HG03565 (cell line): ENCODE results near the gene MS4A6E.
"Not testable (repeated sequence)": the region's sequence is repeated elsewhere in the genome, so short reads cannot be mapped to it uniquely, and the experiment has no call there.

Source experiments
- ATAC-seq: cut with Tn5 transposase; IDR thresholded peaks from one replicate; pipeline ENCODE4 v1.9.1; 2021; ENCODE audit warnings: mild to moderate bottlenecking, moderate library complexity; ENCODE audit not compliant: unreplicated experiment

The MS4A6E gene

DNA sequence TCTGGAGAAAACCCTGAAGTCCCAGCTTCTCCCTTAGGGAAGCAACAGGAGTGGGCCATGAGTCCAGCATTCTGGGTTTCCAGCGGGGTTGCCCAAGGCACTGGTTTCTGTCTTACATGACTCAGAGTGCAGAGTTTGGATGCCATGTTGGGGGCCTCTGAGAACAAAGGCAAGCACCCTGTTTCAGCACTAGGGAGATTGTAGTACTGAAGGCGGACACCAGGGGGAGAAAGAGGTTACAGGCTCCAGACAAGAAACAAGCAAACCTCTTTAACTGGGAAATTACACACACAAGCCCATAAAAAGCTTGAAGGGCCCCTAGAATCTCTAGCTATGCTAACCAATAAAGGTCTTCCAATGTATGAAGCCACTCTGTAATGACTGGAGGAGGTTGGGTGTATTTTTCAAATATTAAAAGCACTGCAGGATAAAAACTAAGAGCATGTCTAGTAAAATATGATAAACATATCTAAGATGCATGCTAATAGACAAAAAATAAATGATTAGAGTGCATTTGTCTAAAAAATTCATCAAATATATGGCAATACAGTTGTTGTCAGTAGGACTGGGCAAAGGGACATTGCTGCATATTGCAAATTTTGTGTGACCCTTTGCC lies 7.1 kb downstream of the MS4A6E start:
- ATAC-seq: no peak

DNA sequence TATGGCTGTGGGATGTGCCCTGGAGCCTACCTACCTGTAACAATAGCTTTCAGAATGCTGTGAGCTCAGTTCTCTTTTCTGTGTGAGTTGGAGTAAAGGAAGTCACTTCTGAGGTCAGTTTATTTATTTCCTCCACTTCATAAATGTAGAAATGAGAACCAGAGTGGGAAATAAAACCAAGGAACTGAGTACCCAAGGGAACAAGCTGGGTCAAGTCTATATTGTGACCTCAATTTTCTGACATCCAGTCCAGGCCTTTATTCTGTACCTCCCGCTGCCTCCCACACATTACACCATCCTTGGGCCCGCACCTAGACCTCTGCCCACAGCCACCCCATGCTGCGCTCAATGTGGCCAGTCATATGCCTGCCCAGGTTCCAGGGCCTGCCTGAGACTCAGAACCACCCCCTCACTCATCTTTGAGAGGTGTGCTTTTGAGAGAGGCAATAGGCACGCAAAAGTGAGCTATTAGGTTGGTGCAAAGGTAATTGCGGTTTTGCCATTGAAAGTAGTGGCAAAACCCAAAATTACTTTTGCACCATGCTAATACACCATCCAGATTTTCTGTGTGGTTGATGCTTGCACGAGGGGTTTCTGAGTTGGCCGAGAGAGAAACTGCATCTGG lies 9.8 kb downstream of the MS4A6E start:
- no peak for ATAC-seq

GRCh38 chr11:60338053-60338452 lies 11.0 kb downstream of the MS4A6E start:
- ATAC-seq: no peak

- no peak for ATAC-seq
Measured at GRCh38 chr11:60339356-60339755, 12.3 kb downstream of the MS4A6E start.

DNA sequence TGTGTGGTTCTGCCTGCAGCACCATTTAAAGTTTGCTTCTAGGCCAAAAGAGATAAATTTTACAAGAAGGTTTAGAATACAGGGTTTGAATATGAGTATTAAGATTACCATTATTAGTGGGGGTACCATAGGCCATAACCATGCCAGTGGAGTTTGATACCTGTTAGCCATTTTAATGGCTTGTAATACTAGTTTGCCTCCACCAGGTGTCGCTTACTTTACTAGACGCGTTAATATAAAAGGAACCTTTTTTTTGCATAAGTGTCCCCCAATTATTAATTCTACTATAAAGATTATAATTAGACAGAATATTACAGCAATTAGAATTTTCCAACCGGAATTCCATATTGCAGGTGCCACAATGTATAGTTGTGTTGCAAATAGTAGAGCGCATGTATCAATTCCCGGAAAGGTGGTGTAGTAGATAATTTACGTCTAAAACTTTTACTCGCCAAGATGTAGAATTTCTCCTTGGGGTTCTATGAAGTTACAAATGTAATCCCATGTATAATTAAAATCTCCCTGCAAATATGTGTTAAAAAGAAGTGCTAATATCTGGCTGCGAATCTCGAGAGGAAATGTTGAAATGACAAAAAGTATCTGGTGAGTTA lies 16.1 kb downstream of the MS4A6E start:
- no peak for ATAC-seq

DNA sequence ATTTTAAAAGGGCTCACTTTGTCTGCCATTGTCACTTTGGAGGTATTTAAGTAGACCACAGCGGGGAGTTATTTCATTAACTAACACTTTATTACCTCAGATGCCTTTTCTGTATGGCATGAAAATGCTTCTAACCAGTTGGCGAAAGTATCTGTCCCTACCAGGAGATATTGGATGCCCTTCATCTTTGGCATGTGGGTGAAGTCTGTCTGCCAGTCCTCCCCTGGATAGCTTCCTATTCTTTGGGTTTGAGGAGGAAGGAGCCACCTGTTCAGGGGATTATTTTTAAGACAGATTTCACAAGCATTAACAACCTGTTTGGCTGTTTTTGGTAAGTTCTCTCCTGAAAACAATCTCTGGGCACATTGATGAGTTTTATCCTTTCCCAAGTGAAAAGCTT lies 17.1 kb downstream of the MS4A6E start:
- ATAC-seq: no peak

DNA sequence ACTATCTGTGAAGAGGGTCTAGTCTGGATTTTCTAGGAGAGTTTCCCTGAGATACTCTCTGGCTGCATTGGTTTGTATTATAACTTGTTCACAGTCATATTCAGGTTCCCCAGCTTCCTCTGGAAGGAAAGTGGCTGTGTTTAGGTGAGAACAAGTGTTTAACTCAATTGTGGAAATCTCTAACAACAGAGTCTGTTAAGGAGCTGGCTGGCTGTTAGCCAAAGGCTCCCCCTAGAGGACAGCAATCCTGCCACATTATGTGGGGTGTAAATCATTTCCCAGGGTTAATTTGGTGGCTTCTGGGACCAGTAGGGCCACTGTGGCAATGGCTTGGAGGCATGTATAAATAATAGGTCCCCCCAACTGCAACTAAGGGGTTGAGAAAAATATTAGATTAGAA lies 18.4 kb downstream of the MS4A6E start:
- ATAC-seq: no peak

GRCh38 chr11:60347084-60347797 lies 20.2 kb downstream of the MS4A6E start:
- peak; percentile 46 for ATAC-seq

DNA sequence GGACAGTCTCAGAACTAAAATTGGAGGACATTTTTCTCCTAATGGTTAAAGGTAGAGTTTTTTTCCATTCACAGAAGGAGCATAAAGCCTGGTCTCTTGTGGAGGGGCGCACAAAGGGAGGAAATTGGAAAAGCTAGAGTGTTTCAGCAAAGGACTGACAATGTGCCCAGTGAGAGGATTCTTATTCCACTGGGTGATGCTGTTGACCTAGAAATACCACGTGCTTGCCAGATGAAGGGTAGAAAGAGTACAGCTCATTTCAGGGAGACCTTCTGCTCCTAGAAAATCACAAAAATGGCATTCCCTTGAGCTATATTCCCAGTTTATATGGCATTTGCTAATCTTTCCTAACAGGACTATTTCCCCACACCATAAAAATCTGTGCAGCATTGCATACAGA lies 21.1 kb downstream of the MS4A6E start:
- no peak for ATAC-seq

GRCh38 chr11:60349990-60350389 lies 22.9 kb downstream of the MS4A6E start:
- ATAC-seq: no peak

- no peak for ATAC-seq
Measured at GRCh38 chr11:60357771-60358170, 30.7 kb downstream of the MS4A6E start.

- ATAC-seq: no peak
Measured at GRCh38 chr11:60360621-60361020, 33.6 kb downstream of the MS4A6E start.

DNA sequence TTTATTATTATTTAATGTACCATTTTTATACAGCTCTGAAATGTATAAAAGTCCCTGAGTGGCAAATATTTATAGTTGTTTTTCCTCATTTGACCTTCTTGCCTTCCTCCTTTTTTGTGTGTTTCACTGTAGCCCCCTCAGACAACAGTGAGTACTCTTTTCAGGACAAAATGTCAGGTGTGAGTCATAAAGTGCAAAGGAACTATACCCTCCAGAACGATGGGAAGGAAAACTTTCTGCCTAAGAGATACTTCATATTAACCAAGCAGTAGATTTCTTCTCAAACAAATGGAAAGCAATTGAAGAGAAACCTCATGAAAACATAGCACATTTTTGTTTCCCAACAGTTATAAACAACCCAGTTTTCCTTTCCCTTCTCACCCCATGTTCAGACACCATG lies 35.2 kb downstream of the MS4A6E start:
- ATAC-seq: no peak

GRCh38 chr11:60363542-60364470 lies 36.8 kb downstream of the MS4A6E start:
- ATAC-seq: peak; percentile 35

DNA sequence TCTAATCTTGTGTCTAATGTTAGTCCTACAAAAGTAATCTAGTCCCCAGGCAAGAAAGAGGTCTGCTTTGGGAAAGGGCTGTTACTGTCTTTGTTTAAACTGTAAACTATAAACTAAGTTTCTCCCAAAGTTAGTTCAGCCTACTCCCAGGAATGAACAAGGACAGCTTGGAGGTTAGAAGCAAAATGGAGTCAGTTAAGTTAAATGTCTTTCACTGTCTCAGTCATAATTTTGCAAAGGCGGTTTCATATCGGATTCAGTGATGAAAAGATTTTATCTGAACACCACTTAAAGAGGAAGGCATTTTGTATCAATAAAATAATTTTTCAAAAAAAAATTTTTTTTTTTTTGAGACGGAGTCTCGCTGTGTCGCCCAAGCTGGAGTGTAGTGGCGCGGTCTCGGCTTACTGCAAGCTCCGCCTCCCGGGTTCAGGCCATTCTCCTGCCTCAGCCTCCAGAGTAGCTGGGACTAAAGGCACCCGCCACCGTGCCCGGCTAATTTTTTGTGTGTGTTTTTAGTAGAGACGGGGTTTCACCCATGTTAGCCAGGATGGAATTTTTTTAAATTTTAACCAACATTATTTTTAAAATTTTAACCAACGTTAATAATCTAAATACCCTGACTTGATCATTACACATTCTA lies 39.3 kb downstream of the MS4A6E start:
- ATAC-seq: not testable (repeated sequence)

DNA sequence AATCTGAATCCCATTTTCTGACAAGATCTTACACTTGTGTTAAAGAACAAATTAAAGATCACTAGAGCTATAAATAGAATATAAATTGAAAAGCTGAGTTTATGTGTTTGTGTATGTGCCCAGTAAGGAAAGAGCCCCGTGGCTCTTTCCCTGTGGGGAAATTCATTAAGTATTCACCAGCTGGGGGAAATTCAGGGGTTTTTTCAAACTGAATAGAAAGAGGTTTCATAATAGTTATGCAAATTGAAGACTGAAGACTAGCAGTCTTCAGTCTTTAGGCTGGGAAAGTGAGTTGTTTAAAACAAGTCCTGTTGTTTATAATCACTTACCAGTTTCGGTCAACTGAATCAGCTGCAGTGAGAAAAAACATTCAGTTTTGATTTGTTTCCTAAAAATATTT lies 40.0 kb downstream of the MS4A6E start:
- ATAC-seq: peak; percentile 82

- no peak for ATAC-seq
Measured at GRCh38 chr11:60367896-60368295, 40.8 kb downstream of the MS4A6E start.

GRCh38 chr11:60370252-60370810 lies 43.3 kb downstream of the MS4A6E start:
- ATAC-seq: no peak

DNA sequence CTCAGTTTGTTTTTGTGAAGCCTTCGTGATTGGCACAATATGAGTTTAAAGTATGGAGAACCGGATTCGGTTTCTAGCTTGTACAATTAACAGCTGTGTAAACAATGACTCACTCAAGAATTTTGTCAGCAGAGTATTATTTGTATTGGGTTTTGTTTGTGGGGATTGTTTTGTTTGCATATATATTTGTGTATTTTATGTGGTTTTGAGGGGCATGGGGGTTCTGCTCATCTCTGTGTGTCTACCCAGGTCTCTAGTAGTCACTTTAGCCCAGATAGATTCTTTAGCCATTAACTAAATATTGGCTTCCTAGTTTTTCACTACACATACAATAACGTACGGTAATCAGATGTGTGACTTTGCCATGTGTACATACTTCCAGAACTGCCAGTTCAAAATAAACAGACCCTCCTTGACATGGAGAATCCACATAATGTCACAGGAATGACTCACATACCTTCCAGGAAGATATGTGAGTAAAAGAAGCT lies 43.8 kb downstream of the MS4A6E start:
- no peak for ATAC-seq

GRCh38 chr11:60371386-60371785 lies 44.3 kb downstream of the MS4A6E start:
- no peak for ATAC-seq
